ENCODE data around the gene HTRA3.

Gene HTRA3

DNA sequence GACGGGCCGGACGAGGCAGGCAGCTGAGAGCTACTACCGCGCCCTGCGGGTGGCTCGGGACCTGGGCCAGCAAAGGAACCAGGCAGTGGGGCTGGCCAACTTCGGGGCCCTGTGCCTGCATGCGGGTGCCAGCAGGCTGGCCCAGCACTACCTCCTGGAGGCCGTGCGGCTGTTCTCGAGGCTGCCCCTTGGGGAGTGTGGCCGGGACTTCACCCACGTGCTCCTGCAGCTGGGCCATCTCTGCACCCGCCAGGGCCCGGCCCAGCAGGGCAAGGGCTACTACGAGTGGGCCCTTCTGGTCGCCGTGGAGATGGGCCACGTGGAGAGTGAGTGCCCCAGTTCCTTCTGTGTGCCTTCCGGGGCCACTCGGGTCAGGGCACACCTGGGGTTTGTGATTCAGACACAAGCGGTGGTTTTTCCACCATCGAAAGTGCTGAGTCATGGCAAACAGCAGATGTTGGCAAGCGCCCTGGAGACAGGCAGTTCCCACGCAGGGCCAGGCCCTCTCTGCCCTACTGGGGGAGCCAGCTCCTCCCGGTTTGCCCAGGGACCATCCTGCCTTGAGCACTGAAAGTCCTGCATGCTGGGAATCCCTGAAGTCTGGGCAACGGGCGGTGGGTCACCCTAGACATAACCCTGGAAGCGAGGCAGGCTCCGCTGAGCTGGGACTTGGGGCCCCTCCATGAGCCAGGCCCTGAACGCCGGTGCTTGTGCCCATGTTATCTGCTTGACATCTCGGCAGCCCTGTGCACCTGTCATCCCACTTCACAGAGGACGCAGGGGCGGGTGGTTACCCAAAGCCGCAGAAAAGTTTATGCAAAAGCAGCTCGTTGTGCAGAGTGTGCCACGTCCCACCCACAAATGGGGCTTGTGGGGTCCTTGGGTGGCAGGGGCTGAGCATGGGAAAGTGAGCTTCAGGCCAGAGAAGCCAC is 41.0 kb upstream of the HTRA3 start:
- H3K4me3 Mint-ChIP-seq, result peak overlapping the region; percentile 53
- DNase-seq (ENCODE audit: low spot score in 2 of 2), result peak; percentile 54 to 72
- H3K36me3 Mint-ChIP-seq (ENCODE audit: insufficient read depth), result peaks cover 26% of the 10 kb centered on the region
- no peaks in the 10 kb centered on the region for H3K9me3 Mint-ChIP-seq
- no peaks in the 10 kb centered on the region for H3K27me3 Mint-ChIP-seq
- H3K4me1 Mint-ChIP-seq, result peaks cover 45% of the 10 kb centered on the region
- ATAC-seq (replicated peaks; ENCODE audit: extremely low read depth, poor library complexity, severe bottlenecking), result peak; percentile 81
- H3K27ac Mint-ChIP-seq (ENCODE audit: low read depth), result peak overlapping the region; percentile 86

DNA sequence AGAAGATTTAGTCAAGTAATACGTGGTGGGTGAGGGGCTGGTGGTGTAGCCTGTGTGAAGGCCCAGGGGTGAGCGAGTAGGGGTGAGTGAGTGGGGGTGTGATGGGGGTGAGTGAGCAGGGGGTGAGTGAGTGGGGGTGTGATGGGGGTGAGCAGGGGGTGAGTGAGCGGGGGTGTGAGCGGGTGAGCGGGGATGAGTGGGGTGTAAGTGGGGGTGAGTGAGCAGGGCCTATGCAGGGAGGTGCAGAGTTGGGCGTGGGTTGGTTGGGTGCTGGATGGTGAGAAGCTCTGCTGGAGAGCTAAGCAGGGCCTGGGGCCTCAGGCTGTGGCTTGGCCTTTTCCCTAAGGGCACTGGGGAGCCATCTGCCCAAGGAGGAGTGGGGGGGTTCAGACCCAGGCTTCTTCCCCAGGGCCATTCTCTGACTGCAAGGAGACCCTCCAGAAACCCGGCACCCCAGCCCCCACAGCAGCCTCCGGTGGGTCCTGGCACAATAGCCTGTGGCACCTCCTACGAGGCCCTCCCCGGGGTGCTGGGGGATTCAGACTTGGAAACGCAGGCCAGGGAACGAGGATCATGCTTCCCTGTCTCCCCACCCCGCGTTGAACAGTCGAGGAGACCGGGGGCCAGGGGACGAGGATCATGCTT is 40.1 kb upstream of the HTRA3 start:
- Mint-ChIP-seq H3K27me3 (no peaks in the 10 kb centered on the region), H3K4me3 (peak overlapping the region; percentile 53), H3K27ac (ENCODE audit: low read depth) (peak overlapping the region; percentile 86), H3K4me1 (peaks cover 36% of the 10 kb centered on the region), H3K36me3 (ENCODE audit: insufficient read depth) (peaks cover 25% of the 10 kb centered on the region), H3K9me3 (no peaks in the 10 kb centered on the region)
- ATAC-seq (replicated peaks; ENCODE audit: extremely low read depth, poor library complexity, severe bottlenecking) (peak; percentile 17), DNase-seq (ENCODE audit: low spot score in 2 of 2) (no peak)

DNA sequence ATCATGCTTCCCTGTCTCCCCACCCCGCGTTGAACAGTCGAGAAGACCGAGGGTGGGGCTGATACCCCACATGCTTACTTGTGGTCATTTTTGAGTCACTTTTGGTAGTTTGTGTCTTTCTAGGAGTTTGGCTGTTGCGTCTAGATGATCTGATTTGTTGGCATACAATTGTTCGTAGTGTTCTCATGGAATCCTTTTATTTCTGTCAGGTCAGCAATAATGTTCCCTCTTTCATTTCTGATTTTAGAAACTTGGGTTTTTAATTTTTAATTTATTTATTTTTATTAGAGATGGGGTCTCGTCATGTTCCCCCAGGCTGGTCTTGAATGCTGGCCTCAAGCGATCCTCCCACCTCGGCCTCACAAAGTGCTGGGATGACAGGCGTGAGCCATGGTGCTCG is 39.5 kb upstream of the HTRA3 start:
- ATAC-seq (replicated peaks; ENCODE audit: extremely low read depth, poor library complexity, severe bottlenecking) (no peak), DNase-seq (ENCODE audit: low spot score in 2 of 2) (no peak)
- H3K4me1 Mint-ChIP-seq, result peaks cover 30% of the 10 kb centered on the region
- H3K27ac Mint-ChIP-seq (ENCODE audit: low read depth), result no peak overlapping the region
- H3K9me3 Mint-ChIP-seq, result no peaks in the 10 kb centered on the region
- H3K36me3 Mint-ChIP-seq (ENCODE audit: insufficient read depth), result peaks cover 23% of the 10 kb centered on the region
- H3K4me3 Mint-ChIP-seq, result peak overlapping the region; percentile 10
- no peaks in the 10 kb centered on the region for H3K27me3 Mint-ChIP-seq

DNA sequence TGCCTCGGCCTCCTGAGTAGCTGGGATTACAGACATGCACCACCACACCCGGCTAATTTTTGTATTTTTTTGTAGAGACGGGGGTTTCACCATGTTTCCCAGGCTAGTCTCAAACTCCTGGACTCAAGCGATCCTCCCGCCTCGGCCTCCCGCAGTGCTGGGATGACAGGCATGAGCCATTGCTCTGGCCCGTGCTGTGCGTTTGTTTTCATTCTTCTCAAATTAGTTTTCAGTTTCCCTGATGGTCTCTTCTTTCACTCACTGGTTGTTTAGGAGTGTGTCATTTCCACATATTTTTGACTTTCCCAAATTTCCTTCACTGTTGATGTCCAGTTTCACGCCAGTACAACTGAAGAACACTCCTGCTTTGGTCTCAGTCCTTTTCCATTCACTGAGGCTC is 38.7 kb upstream of the HTRA3 start:
- no peaks in the 10 kb centered on the region for H3K27me3 Mint-ChIP-seq
- no peak overlapping the region for H3K27ac Mint-ChIP-seq (ENCODE audit: low read depth)
- ATAC-seq (replicated peaks; ENCODE audit: extremely low read depth, poor library complexity, severe bottlenecking) (no peak), DNase-seq (ENCODE audit: low spot score in 2 of 2) (no peak)
- H3K9me3 Mint-ChIP-seq, result no peaks in the 10 kb centered on the region
- peaks cover 24% of the 10 kb centered on the region for H3K4me1 Mint-ChIP-seq
- peaks cover 16% of the 10 kb centered on the region for H3K36me3 Mint-ChIP-seq (ENCODE audit: insufficient read depth)
- H3K4me3 Mint-ChIP-seq, result peak overlapping the region; percentile 10

DNA sequence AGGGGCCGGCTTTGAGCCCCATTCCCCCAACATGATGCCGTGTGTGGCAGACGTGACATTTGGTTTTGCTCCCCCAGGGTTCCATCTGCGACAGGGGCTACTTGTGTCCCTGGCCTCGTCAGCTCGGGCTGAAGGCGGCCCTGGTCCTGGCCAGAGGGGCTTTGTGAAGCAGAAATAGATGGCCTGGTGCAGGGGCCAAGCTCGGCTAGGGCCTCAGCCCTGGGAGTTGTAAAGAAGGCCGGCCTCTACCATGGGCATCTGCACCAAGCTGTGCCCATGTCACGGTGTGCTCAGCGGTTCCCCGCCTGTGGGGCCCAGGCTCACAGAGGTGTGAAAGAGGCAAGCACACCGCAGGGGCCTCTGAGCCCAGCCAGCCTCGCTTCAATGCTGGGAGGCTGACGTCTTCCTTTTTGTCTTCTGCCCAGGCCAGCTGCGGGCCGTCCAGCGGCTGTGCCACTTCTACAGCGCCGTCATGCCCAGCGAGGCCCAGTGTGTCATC is 38.0 kb upstream of the HTRA3 start:
- Mint-ChIP-seq H3K27me3 (no peaks in the 10 kb centered on the region), H3K27ac (ENCODE audit: low read depth) (no peak overlapping the region), H3K9me3 (no peaks in the 10 kb centered on the region), H3K4me3 (peak overlapping the region; percentile 27), H3K36me3 (ENCODE audit: insufficient read depth) (peaks cover 16% of the 10 kb centered on the region), H3K4me1 (peaks cover 24% of the 10 kb centered on the region)
- ATAC-seq (replicated peaks; ENCODE audit: extremely low read depth, poor library complexity, severe bottlenecking), result no peak
- DNase-seq (ENCODE audit: low spot score in 2 of 2), result no peak

DNA sequence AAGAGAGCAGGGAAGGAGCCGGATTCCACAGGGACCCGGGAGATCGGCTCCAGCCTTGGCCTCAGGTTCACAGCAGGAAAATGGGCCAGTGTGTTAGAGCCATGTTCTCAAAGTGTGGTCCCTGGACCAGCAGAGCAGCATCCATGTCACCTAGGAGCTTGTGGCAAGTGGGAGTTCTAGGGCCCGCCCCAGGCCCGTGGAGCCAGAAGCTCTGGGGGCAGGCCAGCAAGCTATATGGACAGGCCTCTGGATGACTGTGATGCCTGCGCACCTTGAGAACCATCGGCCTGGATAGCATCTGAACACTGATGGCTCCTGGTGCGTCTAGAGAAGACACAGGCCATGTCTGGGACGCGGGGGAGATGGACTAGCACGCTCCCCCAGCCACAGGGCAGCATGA is 36.8 kb upstream of the HTRA3 start:
- Mint-ChIP-seq H3K27me3 (no peaks in the 10 kb centered on the region), H3K9me3 (no peaks in the 10 kb centered on the region), H3K27ac (ENCODE audit: low read depth) (no peak overlapping the region), H3K4me3 (peak overlapping the region; percentile 27), H3K36me3 (ENCODE audit: insufficient read depth) (peaks cover 18% of the 10 kb centered on the region), H3K4me1 (peaks cover 24% of the 10 kb centered on the region)
- ATAC-seq (replicated peaks; ENCODE audit: extremely low read depth, poor library complexity, severe bottlenecking) (no peak), DNase-seq (ENCODE audit: low spot score in 2 of 2) (no peak)

DNA sequence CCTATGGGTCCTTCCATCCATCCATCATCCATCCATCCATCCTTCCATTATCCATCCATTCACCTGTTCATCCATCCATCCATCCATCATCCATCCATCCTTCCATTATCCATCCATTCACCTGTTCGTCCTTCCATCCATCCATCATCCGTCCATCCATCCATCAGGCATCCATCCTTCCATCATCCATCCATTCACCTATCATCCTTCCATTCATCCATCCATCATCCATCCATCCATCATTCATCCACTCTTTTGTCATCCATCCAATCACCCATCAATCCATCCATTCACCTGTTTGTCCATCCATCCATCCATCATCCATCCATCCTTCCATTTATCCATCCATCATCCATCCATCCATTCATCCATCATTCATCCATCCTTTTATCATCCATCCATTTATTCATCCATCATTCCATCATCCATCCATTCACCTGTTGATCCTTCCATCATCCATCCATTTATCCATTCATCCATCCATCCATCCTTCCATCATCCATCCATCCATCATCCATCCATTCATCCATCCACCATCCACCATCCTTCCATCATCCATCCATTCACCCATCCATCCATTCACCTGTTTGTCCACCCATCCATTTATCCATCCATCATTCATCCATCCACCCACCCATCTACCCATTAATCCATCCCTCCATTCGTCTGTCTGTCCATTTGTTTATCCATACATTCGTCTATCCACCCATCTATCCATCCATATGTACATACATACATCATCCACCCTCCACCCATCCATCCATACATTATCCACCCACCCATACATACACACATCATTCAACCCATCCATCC is 35.7 kb upstream of the HTRA3 start:
- no peaks in the 10 kb centered on the region for H3K27me3 Mint-ChIP-seq
- H3K4me3 Mint-ChIP-seq, result no peak overlapping the region

DNA sequence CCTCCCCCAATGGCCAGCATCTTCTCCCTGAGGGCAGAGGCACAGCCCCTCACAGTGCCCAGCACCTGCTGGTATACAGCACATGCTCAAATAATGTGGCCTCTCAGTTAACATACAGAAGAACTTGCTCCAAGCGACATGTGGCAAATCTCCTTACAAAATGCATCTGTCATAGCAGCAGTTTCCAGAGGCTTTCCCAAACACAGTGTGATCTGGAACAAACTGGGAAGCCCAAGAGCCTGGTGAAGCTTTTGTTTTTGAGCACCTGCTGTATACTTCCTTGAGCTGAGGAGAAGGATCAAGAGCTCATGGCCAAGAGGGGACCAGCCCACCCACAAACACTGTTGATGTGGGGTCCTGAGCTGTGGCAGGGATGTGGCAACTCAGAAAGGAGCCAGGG is 34.8 kb upstream of the HTRA3 start:
- no peak overlapping the region for H3K4me3 Mint-ChIP-seq
- H3K4me1 Mint-ChIP-seq, result peaks cover 12% of the 10 kb centered on the region
- no peaks in the 10 kb centered on the region for H3K9me3 Mint-ChIP-seq
- H3K27me3 Mint-ChIP-seq, result no peaks in the 10 kb centered on the region
- ATAC-seq (replicated peaks; ENCODE audit: extremely low read depth, poor library complexity, severe bottlenecking) (no peak), DNase-seq (ENCODE audit: low spot score in 2 of 2) (no peak)
- H3K27ac Mint-ChIP-seq (ENCODE audit: low read depth), result no peak overlapping the region
- peaks cover 11% of the 10 kb centered on the region for H3K36me3 Mint-ChIP-seq (ENCODE audit: insufficient read depth)

More for the DNA sequence above, 35.7 kb upstream of the HTRA3 start:
- no peak overlapping the region for H3K27ac Mint-ChIP-seq (ENCODE audit: low read depth)
- ATAC-seq (replicated peaks; ENCODE audit: extremely low read depth, poor library complexity, severe bottlenecking), result no peak
- no peaks in the 10 kb centered on the region for H3K9me3 Mint-ChIP-seq
- peaks cover 14% of the 10 kb centered on the region for H3K36me3 Mint-ChIP-seq (ENCODE audit: insufficient read depth)
- H3K4me1 Mint-ChIP-seq, result peaks cover 18% of the 10 kb centered on the region
- no peak for DNase-seq (ENCODE audit: low spot score in 2 of 2)

DNA sequence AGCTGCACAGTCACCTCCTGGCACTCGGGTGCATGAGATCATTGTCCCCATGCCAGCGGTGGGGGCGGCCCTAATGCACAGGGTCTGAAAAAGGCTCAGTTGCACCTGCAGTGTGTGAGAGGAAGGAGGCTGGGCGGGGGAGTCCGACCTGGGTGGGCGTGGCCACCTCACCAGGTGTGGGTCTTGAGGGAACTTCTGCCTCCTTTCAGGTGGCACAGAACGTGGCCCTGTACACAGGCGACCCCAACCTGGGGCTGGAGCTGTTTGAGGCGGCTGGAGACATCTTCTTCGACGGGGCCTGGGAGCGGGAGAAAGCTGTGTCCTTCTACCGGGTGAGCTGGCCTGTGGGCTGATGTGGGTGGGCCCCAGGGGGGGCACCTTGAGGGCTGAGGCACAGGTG is 34.3 kb upstream of the HTRA3 start:
- H3K4me3 Mint-ChIP-seq, result no peak overlapping the region
- peaks cover 11% of the 10 kb centered on the region for H3K36me3 Mint-ChIP-seq (ENCODE audit: insufficient read depth)
- H3K27me3 Mint-ChIP-seq, result no peaks in the 10 kb centered on the region
- ATAC-seq (replicated peaks; ENCODE audit: extremely low read depth, poor library complexity, severe bottlenecking) (no peak), DNase-seq (ENCODE audit: low spot score in 2 of 2) (no peak)
- peaks cover 11% of the 10 kb centered on the region for H3K4me1 Mint-ChIP-seq
- H3K9me3 Mint-ChIP-seq, result no peaks in the 10 kb centered on the region
- no peak overlapping the region for H3K27ac Mint-ChIP-seq (ENCODE audit: low read depth)

DNA sequence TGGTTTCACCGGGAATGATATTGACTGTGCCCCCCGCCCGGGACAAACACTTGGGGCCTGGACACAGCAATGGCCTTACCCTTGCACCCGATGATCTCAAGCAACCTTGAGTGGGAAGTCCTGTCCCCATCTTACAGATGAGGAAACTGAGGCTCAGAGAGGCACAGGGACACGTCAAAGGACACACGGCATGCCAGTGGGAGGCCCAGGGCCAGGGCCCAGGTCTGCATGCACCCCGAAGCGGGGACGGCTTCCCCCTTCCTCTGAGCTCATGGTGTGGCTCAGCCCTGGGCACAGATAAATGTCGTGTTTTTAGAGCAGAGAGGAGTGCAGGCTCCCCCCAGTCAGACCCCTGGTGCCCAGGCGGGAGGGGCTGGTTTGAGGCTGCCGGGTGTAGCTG is 33.9 kb upstream of the HTRA3 start:
- ATAC-seq (replicated peaks; ENCODE audit: extremely low read depth, poor library complexity, severe bottlenecking), result no peak
- H3K27ac Mint-ChIP-seq (ENCODE audit: low read depth), result no peak overlapping the region
- H3K27me3 Mint-ChIP-seq, result no peaks in the 10 kb centered on the region
- no peak overlapping the region for H3K4me3 Mint-ChIP-seq
- H3K9me3 Mint-ChIP-seq, result no peaks in the 10 kb centered on the region
- peaks cover 6% of the 10 kb centered on the region for H3K4me1 Mint-ChIP-seq
- H3K36me3 Mint-ChIP-seq (ENCODE audit: insufficient read depth), result peaks cover 11% of the 10 kb centered on the region
- DNase-seq (ENCODE audit: low spot score in 2 of 2), result no peak

DNA sequence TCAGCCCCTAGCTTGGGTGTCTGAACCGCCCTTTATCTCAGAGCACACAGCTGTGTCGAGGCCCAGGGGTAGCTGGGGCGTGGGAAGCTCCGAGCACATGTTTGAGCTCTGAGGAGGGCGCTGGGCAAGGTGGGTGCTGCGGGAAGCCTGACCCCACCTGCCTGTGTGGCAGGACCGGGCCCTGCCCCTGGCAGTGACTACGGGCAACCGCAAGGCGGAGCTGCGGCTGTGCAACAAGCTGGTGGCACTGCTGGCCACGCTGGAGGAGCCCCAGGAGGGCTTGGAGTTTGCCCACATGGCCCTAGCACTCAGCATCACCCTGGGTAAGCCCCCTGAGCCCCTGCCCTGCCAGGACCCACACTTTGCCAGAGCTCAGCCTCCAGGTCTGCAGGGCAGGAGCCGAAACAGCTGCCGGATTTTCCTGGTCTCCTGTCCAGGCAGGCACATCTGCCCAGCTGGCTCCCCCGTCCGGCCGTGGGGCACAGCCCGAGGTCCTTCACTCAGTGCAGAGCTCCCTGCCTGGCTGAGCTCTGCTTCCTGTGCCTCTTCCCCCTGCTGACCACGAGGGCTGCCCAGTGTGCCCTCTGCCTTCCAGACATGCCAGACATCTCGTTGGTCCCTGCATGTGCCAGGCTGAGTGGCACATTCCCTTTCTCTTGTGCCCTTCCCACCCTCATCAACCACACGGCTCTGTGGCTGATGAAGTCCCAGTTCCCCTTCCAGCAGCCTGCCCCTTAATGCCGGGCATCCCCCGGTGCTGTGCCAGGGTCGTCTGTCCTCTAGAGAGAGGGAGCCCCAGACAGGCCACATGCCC is 33.2 kb upstream of the HTRA3 start:
- Mint-ChIP-seq H3K27ac (ENCODE audit: low read depth) (no peak overlapping the region), H3K9me3 (no peaks in the 10 kb centered on the region), H3K4me1 (no peaks in the 10 kb centered on the region), H3K36me3 (ENCODE audit: insufficient read depth) (peaks cover 9% of the 10 kb centered on the region), H3K27me3 (no peaks in the 10 kb centered on the region), H3K4me3 (no peak overlapping the region)
- no peak for ATAC-seq (replicated peaks; ENCODE audit: extremely low read depth, poor library complexity, severe bottlenecking)
- no peak for DNase-seq (ENCODE audit: low spot score in 2 of 2)

DNA sequence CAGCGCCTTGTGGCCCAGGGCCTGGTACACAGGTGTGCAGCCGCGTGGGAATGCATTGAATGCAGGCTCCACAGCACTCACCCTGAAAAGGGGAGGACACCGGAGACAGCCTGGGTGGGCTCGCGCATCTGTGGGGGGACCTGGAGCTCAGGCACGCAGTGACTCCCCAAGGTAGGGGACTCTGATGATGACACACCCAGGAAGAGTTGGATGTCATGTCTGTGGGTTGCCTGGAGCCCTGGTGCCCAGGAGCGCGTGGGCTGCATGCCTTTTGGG is 32.7 kb upstream of the HTRA3 start:
- Mint-ChIP-seq H3K36me3 (ENCODE audit: insufficient read depth) (peaks cover 9% of the 10 kb centered on the region), H3K4me3 (no peak overlapping the region), H3K27ac (ENCODE audit: low read depth) (no peak overlapping the region), H3K9me3 (no peaks in the 10 kb centered on the region), H3K4me1 (peaks cover 4% of the 10 kb centered on the region), H3K27me3 (no peaks in the 10 kb centered on the region)
- no peak for ATAC-seq (replicated peaks; ENCODE audit: extremely low read depth, poor library complexity, severe bottlenecking)
- no peak for DNase-seq (ENCODE audit: low spot score in 2 of 2)

Measured in central memory CD8-positive, alpha-beta T cell (primary cell).